Dendritic cell treated with granulocyte-macrophage colony-stimulating factor and Interleukin-4, amounts not matched to agents 40 ng/mL and 50 ng/mL, for 4 days (primary cell): ENCODE results near the gene SLC5A11.

Experiments
- H3K27ac Mint-ChIP-seq: one replicate; pipeline ENCODE4 v1.8.0; 2022; ENCODE audit warnings: mild to moderate bottlenecking, mixed read lengths
- H3K27me3 Mint-ChIP-seq: one replicate; pipeline ENCODE4 v1.8.0; 2022; ENCODE audit warnings: mild to moderate bottlenecking, mixed read lengths
- H3K36me3 Mint-ChIP-seq: one replicate; pipeline ENCODE4 v1.8.0; 2022; ENCODE audit warnings: low read depth, mixed read lengths
- H3K4me1 Mint-ChIP-seq: one replicate; pipeline ENCODE4 v1.8.0; 2022; ENCODE audit warnings: low read depth, mixed read lengths
- H3K4me3 Mint-ChIP-seq: one replicate; pipeline ENCODE4 v1.8.0; 2022; ENCODE audit warnings: mild to moderate bottlenecking, moderate library complexity, mixed read lengths
- H3K9me3 Mint-ChIP-seq: one replicate; pipeline ENCODE4 v1.8.0; 2022; ENCODE audit warnings: mixed read lengths
- intact Hi-C: fragments of 100-400 bp; cut with micrococcal nuclease; formaldehyde crosslinking; loops from one replicate; pipeline ENCODE4 v1.15.0; 2022

Gene SLC5A11

DNA sequence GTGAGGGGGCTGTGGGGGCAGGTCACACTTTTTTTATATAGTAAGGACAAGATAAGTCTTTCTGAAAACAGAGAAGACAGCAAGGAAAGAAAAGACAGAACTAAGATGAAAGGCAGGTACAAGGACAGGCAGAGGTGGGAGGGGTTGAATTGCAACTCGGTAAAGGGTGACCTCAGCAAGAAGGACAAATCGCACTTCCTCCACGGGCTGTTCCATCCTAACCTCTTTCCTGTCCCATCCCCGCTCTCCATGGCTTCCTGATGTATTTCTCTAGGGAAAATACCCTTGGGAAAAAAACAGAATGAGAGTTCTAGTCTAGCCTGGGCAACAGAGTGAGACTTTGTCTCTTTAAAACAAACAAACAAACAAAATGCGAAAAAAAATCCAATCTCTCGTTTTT is 112.1 kb downstream of the SLC5A11 start:
- Mint-ChIP-seq H3K4me3 (no peak overlapping the region), H3K9me3 (peaks cover 7% of the 10 kb centered on the region), H3K27ac (no peak overlapping the region), H3K27me3 (no peaks in the 10 kb centered on the region), H3K36me3 (peaks cover 96% of the 10 kb centered on the region), H3K4me1 (no peaks in the 10 kb centered on the region)
- intact Hi-C loops: no loop called here
